ENCODE measurements around the gene DUSP16.
"Not testable (repeated sequence)": the region's sequence is repeated elsewhere in the genome, so short reads cannot be mapped to it uniquely, and the experiment has no call there.

The DUSP16 gene

GRCh38 chr12:12598864-12599263 is 36.2 kb upstream of the DUSP16 start:
- Histone ChIP-seq H3K9me3 (ENCODE audit: control insufficient read depth, insufficient read depth, low read depth, low read length) (no peaks in the 10 kb centered on the region), H3K36me3 (ENCODE audit: control insufficient read depth, insufficient read depth, low read length) (no peaks in the 10 kb centered on the region), H3K9ac (ENCODE audit: low read length) (no peak overlapping the region), H3K4me1 (ENCODE audit: control insufficient read depth, insufficient read depth, low read length) (peaks cover 6% of the 10 kb centered on the region; the same call in 1 of the 2 replicates), H3K4me3 (ENCODE audit: low read depth, low read length) (no peak overlapping the region), H3K27ac (ENCODE audit: low read depth, low read length) (no peak overlapping the region), H3K27me3 (ENCODE audit: control insufficient read depth, insufficient read depth, low read length) (no peaks in the 10 kb centered on the region)

- H3K36me3 ChIP-seq (ENCODE audit: control insufficient read depth, insufficient read depth, low read length); H3K9ac ChIP-seq (ENCODE audit: low read length): not testable (repeated sequence)
Measured at GRCh38 chr12:12596598-12596997, 33.9 kb upstream of the DUSP16 start.

GRCh38 chr12:12595929-12596328 is 33.3 kb upstream of the DUSP16 start:
- H3K9me3 ChIP-seq (ENCODE audit: control insufficient read depth, insufficient read depth, low read depth, low read length); H3K9ac ChIP-seq (ENCODE audit: low read length); H3K27me3 ChIP-seq (ENCODE audit: control insufficient read depth, insufficient read depth, low read length); H3K4me3 ChIP-seq (ENCODE audit: low read depth, low read length); H3K4me1 ChIP-seq (ENCODE audit: control insufficient read depth, insufficient read depth, low read length); H3K36me3 ChIP-seq (ENCODE audit: control insufficient read depth, insufficient read depth, low read length); H3K27ac ChIP-seq (ENCODE audit: low read depth, low read length): not testable (repeated sequence)

More at GRCh38 chr12:12596598-12596997, 33.9 kb upstream of the DUSP16 start:
- H3K27me3 ChIP-seq (ENCODE audit: control insufficient read depth, insufficient read depth, low read length); H3K4me1 ChIP-seq (ENCODE audit: control insufficient read depth, insufficient read depth, low read length); H3K4me3 ChIP-seq (ENCODE audit: low read depth, low read length); H3K27ac ChIP-seq (ENCODE audit: low read depth, low read length); H3K9me3 ChIP-seq (ENCODE audit: control insufficient read depth, insufficient read depth, low read depth, low read length): not testable (repeated sequence)

GRCh38 chr12:12592930-12593329 is 30.3 kb upstream of the DUSP16 start:
- no peaks in the 10 kb centered on the region for H3K36me3 ChIP-seq (ENCODE audit: control insufficient read depth, insufficient read depth, low read length)
- peaks cover 8% of the 10 kb centered on the region; the same call in 1 of the 2 replicates for H3K27me3 ChIP-seq (ENCODE audit: control insufficient read depth, insufficient read depth, low read length)
- H3K4me3 ChIP-seq (ENCODE audit: low read depth, low read length): no peak overlapping the region
- H3K9ac ChIP-seq (ENCODE audit: low read length): no peak overlapping the region
- no peaks in the 10 kb centered on the region for H3K9me3 ChIP-seq (ENCODE audit: control insufficient read depth, insufficient read depth, low read depth, low read length)
- H3K27ac ChIP-seq (ENCODE audit: low read depth, low read length): no peak overlapping the region
- no peaks in the 10 kb centered on the region for H3K4me1 ChIP-seq (ENCODE audit: control insufficient read depth, insufficient read depth, low read length)

- no peaks in the 10 kb centered on the region for H3K9me3 ChIP-seq (ENCODE audit: control insufficient read depth, insufficient read depth, low read depth, low read length)
- H3K27me3 ChIP-seq (ENCODE audit: control insufficient read depth, insufficient read depth, low read length): peaks cover 8% of the 10 kb centered on the region; the same call in 1 of the 2 replicates
- H3K27ac ChIP-seq (ENCODE audit: low read depth, low read length): no peak overlapping the region
- H3K9ac ChIP-seq (ENCODE audit: low read length): no peak overlapping the region
- H3K4me3 ChIP-seq (ENCODE audit: low read depth, low read length): no peak overlapping the region
- no peaks in the 10 kb centered on the region for H3K36me3 ChIP-seq (ENCODE audit: control insufficient read depth, insufficient read depth, low read length)
- no peaks in the 10 kb centered on the region for H3K4me1 ChIP-seq (ENCODE audit: control insufficient read depth, insufficient read depth, low read length)
Measured at GRCh38 chr12:12590961-12591360, 28.3 kb upstream of the DUSP16 start.

- not testable (repeated sequence) for H3K27me3 ChIP-seq (ENCODE audit: control insufficient read depth, insufficient read depth, low read length); H3K4me3 ChIP-seq (ENCODE audit: low read depth, low read length); H3K9ac ChIP-seq (ENCODE audit: low read length); H3K36me3 ChIP-seq (ENCODE audit: control insufficient read depth, insufficient read depth, low read length); H3K4me1 ChIP-seq (ENCODE audit: control insufficient read depth, insufficient read depth, low read length); H3K27ac ChIP-seq (ENCODE audit: low read depth, low read length); H3K9me3 ChIP-seq (ENCODE audit: control insufficient read depth, insufficient read depth, low read depth, low read length)
Measured at GRCh38 chr12:12588436-12588835, 25.8 kb upstream of the DUSP16 start.

GRCh38 chr12:12587878-12588277 is 25.2 kb upstream of the DUSP16 start:
- Histone ChIP-seq H3K27ac (ENCODE audit: low read depth, low read length) (no peak overlapping the region), H3K9me3 (ENCODE audit: control insufficient read depth, insufficient read depth, low read depth, low read length) (no peaks in the 10 kb centered on the region), H3K9ac (ENCODE audit: low read length) (no peak overlapping the region), H3K4me1 (ENCODE audit: control insufficient read depth, insufficient read depth, low read length) (peaks cover 3% of the 10 kb centered on the region; the same call in 1 of the 2 replicates), H3K27me3 (ENCODE audit: control insufficient read depth, insufficient read depth, low read length) (peaks cover 8% of the 10 kb centered on the region; the same call in 1 of the 2 replicates), H3K36me3 (ENCODE audit: control insufficient read depth, insufficient read depth, low read length) (no peaks in the 10 kb centered on the region), H3K4me3 (ENCODE audit: low read depth, low read length) (no peak overlapping the region)

GRCh38 chr12:12586879-12587675 is 24.4 kb upstream of the DUSP16 start:
- Histone ChIP-seq H3K9ac (ENCODE audit: low read length) (no peak overlapping the region), H3K4me1 (ENCODE audit: control insufficient read depth, insufficient read depth, low read length) (peaks cover 3% of the 10 kb centered on the region; the same call in 1 of the 2 replicates), H3K27ac (ENCODE audit: low read depth, low read length) (no peak overlapping the region), H3K27me3 (ENCODE audit: control insufficient read depth, insufficient read depth, low read length) (peaks cover 8% of the 10 kb centered on the region; the same call in 1 of the 2 replicates), H3K4me3 (ENCODE audit: low read depth, low read length) (no peak overlapping the region), H3K36me3 (ENCODE audit: control insufficient read depth, insufficient read depth, low read length) (no peaks in the 10 kb centered on the region), H3K9me3 (ENCODE audit: control insufficient read depth, insufficient read depth, low read depth, low read length) (no peaks in the 10 kb centered on the region)

GRCh38 chr12:12585115-12585863 is 22.6 kb upstream of the DUSP16 start:
- H3K27me3 ChIP-seq (ENCODE audit: control insufficient read depth, insufficient read depth, low read length): peaks cover 8% of the 10 kb centered on the region; the same call in 1 of the 2 replicates
- H3K27ac ChIP-seq (ENCODE audit: low read depth, low read length): no peak overlapping the region
- no peak overlapping the region for H3K4me3 ChIP-seq (ENCODE audit: low read depth, low read length)
- no peaks in the 10 kb centered on the region for H3K36me3 ChIP-seq (ENCODE audit: control insufficient read depth, insufficient read depth, low read length)
- H3K9ac ChIP-seq (ENCODE audit: low read length): no peak overlapping the region
- peaks cover 3% of the 10 kb centered on the region; the same call in 1 of the 2 replicates for H3K4me1 ChIP-seq (ENCODE audit: control insufficient read depth, insufficient read depth, low read length)
- H3K9me3 ChIP-seq (ENCODE audit: control insufficient read depth, insufficient read depth, low read depth, low read length): no peaks in the 10 kb centered on the region

- peaks cover 3% of the 10 kb centered on the region; the same call in 1 of the 2 replicates for H3K4me1 ChIP-seq (ENCODE audit: control insufficient read depth, insufficient read depth, low read length)
- H3K4me3 ChIP-seq (ENCODE audit: low read depth, low read length): no peak overlapping the region
- no peaks in the 10 kb centered on the region for H3K36me3 ChIP-seq (ENCODE audit: control insufficient read depth, insufficient read depth, low read length)
- no peak overlapping the region for H3K9ac ChIP-seq (ENCODE audit: low read length)
- H3K27ac ChIP-seq (ENCODE audit: low read depth, low read length): no peak overlapping the region
- H3K27me3 ChIP-seq (ENCODE audit: control insufficient read depth, insufficient read depth, low read length): no peaks in the 10 kb centered on the region
- H3K9me3 ChIP-seq (ENCODE audit: control insufficient read depth, insufficient read depth, low read depth, low read length): no peaks in the 10 kb centered on the region
Measured at GRCh38 chr12:12583510-12584178, 21.0 kb upstream of the DUSP16 start.

Measured in HUES6 (cell line).